Fibroblast of skin of back (primary cell): Measurements from ENCODE around the gene DOCK9.

ENCODE experiments used
- DNase-seq: peaks from one replicate; pipeline ENCODE4 v3.0.0-alpha.2; 2013

DOCK9 gene

DNA sequence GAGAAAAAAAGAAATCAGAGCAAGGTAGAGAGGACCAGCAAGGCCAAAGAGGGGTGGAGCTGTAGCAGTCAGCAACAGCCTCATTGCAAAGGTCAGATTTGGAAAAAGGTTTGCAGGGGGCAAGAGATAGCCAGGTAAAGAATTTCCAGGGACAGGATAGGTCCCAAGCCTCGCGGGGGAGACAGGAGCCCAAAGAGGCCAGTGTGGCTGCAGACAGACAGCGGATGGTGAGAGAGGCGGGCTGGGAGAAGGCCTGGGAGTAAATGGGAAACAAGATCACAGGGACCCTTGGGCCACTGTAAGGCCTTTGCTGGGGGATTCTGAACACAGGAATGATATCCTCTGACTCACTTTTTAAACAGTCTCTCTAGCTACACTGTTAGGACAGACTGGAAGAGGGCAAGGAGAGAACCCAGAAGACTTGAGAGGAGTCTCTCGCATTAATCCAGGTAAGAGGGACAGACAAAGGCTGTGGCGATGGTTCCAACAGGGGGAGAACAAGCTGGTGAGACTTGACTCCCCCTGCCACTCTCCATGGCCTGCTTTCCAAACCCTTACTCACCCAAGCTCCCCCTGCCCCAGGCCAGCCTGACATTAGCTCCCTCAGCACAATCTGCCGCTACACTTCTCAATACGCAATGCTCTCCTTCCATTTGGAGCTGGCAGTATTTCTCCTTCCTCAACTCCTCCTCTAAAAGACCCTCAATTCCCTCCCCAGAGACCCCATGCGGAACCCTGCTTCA lies 31.8 kb downstream of the DOCK9 start:
- no peak for DNase-seq

DNA sequence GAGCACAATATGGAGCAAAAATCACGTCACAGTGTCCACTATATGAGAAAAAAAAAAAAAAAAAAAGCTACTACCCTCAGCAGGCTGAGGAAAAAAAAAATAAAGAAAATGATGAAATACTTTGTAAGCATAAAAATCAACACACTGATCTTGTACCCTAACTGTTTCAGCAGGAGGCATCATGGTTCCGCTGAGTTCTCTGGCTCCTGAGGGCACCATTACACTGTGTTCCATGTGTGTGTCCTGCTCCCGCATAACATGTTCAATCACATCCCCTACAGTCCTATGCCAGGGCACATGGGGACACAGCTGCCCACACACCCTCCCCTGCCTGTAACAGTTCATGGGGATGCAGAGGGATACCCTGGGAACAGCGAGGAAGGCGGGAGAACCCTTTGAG lies 33.5 kb downstream of the DOCK9 start:
- DNase-seq, result no peak

DNA sequence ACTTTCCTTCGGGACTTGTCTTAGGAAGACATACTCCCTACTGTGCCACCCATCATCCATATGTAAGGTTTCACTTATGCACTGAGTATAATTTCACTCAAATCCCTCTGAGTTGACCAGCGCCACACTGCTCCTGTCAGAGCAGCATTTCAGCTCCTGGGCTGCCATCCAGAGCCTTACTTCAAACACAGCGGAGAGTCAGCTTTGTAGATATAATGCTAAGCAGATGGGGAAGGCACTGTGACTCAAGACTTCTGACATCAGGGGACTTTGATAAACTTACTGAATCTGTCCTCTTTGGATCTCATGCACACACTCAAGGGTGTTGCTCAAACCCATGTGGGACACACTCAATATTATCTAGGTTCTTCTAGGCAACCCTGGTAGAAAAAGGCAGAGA lies 34.9 kb downstream of the DOCK9 start:
- DNase-seq, result no peak

DNA sequence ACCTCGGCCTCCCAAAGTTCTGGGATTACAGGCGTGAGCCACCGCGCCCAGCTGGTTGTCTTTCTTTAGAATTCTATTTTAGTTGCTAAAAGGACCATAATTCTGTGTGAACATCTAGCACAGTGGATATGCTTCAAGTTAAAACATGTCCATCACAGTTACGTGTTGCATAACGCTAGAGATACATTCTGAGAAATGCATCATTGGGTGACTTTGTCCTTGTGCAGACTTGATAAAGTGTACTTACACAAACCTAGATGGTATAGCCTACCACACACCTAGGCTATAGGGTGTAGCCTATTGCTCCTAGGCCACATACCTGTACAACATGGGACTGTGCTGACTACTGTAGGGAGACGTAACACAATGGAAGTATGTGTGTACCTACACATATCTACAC lies 35.4 kb downstream of the DOCK9 start:
- DNase-seq, result no peak

DNA sequence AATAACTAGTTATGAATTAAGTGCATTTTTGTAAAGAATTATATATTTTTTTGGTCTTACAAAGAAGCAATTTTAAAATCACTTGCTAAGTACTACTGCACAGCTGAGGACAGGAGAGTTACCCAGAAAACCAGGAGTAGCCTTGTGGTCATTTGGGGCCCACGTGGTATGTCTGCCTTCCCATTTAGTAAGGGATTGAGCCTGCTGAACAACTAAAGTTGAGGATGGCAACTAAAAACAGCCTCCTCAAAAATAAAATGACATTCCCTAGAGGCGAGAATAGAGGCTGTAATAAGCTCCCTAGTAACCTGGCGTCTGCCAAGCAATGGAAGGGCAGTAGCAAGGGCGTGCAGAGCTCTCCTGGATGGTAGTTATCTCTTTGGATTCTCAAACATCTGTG lies 36.3 kb downstream of the DOCK9 start:
- DNase-seq, result no peak

DNA sequence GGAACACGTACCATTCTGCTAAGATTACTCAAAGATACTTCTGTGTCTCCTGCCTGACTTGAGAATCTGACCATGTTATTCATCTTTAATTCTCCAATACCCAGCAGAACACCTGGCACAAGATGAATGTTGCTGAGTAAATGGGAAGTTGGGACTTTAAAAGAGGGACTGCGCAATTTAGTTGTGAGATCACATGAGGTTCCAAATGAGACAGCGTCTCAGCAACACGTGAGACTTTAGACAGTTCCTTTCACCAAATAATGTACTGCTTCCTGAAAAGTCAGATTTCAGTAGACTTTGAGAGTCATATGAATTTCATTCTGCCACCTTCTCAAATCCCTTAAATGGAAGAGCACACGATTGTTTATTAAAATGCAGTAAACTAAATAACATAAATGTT lies 36.7 kb downstream of the DOCK9 start:
- no peak for DNase-seq

DNA sequence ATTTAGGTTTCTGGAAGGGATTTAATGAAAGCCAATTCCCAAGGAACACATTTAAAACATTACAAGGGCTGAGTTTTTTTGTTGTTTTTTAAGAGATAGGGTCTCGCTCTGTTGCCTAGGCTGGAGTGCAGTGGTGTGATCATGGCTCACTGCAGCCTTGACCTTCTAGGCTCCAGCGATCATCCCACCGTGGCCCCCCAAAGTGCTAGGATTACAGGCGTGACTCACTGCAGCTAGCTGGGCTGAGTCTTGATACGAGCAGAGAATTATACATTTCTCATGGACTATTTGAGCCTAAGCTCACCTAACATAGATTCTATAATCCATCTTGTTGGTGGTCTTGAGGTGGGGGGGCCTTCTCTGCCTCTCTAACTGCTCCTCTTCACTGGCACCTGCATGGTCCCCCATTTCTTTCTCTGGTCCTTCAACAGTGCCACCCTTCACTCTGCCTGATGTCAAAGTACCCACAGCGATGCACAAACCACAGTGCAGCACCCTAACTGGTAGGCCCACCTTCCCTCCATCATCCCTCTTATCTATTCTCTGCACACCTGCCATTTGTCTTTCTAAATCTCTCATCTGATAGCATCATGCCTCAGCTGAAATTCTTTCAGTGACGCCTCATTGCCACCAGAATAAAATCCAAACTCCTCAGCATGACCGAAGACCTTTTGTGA lies 37.4 kb downstream of the DOCK9 start:
- no peak for DNase-seq

DNA sequence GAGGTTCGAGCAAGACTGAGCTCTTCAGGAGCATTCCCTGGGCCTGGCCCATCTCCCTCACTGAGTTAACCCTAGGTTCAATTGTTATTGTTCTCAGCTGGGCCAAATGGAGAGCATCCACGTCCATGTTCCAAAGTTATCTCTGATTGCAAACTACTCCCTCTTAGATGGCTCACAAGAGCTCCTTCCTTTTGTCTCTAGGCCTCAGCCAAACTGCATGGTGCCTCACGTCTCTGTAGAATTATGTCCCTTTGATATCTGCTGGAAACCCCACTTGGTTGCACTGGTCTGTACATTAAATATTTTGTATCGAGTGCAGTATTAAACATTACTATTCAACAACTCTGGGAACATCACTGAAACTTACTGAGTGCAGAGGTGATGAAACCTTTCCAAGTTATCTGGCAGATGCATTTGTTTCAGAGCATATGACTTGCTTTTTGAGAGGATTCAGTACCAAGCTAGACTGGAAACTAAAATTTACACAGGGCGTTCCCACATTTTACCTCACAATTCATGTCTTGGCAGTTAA lies 38.1 kb downstream of the DOCK9 start:
- DNase-seq, result no peak

DNA sequence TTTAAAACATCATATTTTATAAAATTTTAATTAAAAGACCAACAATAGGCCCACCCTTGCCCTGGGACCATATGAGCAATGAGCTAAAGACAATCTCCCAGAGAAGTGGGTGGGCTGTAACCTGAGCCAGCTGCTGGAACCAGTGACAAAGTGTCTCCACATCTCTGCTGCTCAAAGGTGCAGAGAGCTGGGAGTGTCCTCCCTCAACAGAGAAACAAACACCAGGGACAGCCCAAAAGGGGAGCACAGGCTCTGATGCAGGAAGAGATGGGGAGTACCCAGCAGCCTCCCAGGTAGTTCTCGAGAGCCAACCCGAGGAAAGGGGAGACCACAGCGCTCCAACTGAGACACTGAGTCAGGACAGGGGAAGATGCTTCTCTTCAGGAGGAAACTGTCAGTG lies 39.1 kb downstream of the DOCK9 start:
- DNase-seq, result no peak

DNA sequence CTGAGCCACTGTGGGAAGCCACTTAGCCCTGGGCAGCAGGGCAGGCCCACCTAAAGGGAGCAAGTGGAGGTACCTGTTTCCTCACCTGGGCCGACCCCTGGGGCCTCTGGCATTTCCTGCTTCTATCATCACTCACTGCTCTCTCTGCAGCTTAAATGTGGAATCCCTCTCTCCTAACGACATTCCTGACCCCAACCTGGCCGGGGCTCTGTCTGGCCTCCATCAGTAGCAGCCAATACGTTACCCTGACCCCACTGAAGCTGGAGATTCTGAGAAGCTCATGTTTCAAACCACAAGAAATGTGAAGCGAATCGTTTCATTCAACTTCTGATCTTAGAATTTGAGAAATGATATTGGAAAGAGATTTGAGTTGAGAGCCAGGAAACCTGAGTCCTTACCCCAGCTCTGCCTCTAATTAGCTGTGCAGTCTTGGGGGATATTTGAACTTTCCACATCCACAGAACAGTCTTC lies 39.9 kb downstream of the DOCK9 start:
- no peak for DNase-seq

DNA sequence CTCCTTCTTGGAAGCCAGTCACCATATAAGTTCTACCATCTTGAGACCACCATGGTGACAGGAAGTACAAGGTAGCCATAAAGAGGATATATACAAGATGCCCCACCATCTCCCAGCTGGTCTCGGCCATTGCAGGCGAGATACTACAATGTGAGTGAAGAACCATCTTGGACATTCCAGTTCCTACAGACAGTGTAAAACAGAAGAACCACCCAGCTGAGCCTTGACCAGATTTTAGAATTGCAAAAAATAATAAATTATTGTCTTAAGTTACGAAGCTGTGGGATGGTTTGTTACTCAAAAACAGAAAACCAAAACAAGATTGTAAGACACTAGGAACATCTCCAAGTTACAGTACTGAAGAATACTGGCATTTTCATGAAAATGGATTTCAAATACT lies 43.6 kb downstream of the DOCK9 start:
- DNase-seq, result no peak

DNA sequence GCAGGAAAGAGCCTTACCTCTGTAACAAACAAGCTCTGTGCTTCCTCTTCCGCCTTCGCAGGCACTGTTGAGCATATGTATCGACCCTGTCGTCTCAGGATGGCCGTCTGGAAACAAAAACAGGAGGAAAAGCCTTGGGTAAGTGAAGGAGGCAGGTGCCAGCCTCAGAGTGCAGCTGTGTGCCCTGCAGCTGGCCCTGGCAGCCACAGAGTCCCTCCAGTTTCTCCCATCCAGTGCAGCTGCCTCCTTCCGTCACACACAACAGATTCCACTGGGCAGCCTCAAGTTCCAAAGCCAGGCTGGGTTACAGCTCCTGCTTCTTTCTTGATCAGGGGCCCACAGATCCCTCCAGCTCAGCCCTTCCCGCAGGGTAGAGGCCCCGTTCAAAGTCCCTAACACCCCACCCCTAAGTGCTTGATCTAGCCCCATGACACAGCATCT lies 47.7 kb downstream of the DOCK9 start:
- no peak for DNase-seq

DNA sequence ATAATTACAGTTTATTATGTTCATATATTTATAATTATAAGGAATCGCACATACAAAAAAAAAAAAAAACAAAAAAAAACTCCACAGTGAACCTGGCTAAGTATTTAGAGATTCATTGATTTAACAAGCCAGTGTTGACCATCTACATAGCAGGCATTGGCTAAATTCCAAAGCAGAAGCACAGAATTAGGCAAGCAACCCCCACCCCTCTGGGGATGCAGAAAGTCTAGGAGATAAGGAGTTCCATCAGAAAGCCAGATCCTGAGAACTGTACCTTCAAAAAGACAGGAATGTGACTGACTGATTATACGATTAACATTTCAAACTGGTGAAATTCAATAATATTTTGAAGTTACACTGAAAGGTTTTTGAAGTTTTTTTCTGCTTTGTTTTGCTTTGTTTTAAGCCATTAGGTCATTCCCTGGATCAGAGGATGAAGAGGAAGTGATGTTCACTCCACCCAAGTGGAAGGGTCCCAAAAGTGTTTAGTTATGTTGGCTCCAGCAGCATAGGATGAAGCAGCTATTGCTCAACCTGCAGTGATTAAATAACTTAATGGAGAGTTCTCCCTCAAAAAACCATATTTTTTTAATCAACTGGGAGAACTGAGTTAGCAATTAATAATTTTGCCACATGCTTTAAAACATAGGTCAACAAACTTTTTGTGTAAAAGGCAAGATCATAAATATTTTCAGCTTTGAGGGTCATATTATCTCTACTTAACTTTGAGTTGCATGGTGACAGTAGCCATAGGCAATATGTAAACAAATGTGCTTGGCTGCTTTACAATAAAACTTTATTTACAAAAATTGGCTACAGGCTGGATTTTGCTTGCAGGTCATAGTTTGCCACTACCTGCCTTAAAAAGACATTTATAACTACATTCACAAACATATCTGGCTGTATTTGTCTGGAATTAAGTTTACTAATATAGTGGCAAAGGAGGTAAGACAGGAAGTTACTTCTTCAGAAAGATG lies 49.6 kb downstream of the DOCK9 start:
- peak; percentile 39 for DNase-seq

DNA sequence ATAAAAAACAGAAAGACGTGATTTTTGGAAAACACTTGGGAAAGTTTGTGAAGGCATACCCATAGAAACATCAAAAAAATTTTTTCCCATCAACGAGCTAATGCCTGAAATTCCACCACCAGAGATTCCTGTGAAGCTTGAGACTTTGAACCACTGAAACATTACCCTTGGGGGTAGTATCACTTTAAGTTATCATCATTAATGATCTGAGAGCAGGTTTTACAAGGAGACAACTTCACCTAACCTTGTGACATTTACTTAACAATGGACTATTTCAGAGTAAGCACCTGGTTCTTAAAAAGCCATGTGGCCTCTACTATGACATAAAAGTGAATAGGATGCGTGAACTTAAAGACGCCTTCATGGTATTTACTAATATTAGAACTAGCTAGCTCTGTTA lies 51.9 kb downstream of the DOCK9 start:
- no peak for DNase-seq

DNA sequence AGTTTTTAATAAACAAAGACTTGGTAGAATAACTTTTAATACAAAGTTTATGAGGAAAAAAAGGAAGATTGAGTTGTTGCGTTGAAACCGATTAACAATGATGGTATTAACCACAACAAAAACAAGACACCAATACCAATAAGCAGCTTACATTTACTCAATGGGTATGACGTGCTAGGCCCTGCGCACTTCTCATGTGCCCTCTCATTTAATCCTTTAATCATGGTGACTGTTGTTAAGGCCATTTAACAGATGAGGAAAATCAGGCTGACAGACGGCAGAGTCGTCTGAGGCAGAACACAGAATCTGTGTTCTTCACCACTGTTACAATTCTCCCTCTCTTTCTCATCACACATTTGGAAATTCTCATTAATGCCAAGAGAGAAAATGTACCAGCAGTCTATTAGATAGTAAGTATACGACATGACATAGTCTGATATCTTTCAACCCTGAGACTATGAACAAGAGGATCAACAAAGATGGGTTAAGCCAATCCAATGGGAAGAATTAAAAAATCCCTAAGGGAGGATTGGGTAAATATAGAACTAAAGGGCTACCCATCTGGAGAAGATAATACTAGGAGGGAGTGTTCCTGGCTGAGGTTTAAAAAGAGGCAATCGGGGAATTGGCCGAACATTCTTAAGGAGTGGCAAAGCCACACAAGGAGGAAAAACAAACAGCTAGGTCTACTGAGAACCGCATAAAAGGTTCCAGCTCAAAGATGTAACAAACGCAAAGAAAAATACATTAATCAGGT lies 54.0 kb downstream of the DOCK9 start:
- DNase-seq, result no peak

DNA sequence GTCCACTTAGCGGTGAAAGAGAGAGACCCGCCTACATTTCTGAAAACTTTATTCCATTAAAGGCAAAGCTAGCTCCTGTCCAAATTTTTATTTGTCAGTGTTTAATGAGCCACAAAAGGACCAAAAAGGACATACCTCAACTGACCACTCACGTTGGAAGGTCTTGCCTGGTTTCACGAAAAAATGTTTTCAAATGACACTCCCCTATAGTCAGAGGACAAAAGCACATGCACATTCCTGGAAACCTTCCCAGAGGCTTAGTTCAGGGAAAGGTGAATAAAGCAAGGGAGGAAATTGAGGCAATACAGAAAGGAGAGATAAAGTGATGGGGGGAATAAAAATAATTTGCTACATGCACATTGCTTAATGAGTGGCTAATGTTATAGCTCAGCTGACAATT lies 55.6 kb downstream of the DOCK9 start:
- no peak for DNase-seq

DNA sequence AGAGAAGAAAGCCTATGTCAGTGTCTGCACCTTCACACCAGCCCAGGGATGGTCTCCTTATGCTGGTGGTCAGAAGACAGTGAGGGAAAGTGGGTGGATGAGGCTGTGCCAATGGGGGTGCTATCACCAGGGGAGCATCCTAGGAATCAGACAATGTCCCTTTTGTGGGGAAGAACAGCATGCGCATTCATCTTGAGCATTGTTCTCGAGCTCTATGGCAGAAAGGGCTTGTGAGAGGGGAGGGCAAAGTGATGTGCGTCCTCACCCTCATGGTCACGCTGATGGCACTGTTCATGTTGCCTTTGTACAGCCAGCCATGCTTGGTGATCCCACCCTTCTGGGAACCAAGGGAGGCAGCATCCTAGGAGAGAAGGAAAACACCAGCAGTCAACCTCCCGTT lies 56.1 kb downstream of the DOCK9 start:
- DNase-seq, result no peak

DNA sequence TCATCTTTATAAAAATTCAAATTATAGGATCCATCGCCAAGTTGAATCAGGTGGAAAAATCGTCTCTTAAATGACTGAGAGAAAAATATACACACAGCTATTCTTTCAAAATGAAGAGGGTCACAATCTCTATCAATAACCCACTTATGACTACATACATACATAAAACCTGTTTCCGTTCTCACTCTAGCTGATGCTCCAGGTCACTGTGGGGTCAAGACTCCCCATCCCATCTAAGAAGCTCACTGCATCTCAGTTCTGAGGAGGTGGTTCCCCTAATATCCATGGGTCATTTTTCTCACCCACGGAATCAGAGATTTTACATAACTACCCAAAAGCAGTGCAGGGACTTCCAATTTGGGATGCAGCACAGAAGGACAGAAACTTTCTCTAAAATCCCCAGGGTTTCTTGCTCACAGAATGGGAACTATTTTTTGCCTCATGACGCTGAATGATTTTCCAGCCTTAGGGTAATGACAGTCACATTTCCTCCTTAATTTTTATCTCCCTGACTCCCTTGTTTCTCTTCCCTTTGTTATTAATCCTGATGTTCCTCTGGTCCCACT lies 56.8 kb downstream of the DOCK9 start:
- no peak for DNase-seq

DNA sequence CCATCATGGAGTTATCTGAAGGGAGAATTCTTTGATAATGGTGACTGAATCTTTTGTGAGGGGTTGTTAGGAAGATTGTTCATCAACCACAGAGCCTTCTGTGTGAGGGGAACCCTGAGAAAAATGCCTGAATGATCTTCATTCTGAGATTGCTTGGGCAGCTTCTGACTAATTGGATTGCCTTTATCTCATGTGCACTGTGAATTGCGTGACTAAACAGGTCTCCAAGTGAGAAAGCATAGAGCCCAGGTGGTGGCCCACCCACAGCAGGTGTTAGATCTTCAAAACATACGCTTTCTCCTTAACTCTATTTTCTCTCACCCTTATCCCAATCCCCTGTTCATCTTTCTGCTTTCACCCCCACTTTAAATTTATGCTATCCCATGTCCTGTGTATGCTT lies 58.3 kb downstream of the DOCK9 start:
- no peak for DNase-seq

DNA sequence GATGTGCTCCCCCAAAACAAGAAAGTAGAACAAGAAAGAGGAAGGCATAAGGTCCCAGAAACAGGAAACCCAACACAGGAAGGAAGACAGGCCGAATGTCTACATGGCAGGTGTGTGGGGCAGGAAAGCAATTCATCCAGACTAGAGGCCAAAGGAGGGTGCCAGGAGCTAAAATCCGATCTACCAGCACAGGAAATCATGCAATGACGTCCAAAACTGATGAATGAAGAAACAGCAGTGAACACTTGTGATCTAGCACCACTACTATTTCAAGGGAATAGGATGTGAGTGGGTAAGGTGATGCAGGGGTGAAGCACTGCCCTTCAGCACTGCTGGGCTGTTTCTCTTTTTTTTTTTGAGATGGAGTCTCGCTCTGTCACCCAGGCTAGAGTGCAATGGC lies 59.1 kb downstream of the DOCK9 start:
- DNase-seq, result no peak

DNA sequence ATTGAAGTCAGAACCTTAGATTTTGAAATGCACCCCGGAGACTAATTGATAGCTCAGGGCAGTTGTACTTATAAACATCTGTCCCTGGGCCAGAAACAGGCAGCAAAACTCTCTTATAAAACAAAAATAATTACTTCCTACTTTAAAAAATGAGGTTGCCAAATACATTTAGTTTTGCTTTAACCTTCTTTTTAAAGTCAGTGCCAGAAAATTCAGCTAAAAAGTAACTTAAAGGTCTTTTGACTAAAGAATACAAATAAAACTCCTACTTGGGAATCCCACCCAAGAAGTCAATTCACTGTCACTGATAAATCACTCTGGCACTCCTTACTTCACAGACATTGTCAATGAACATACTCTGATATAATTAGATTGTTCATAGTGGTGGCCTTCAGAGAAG lies 60.7 kb downstream of the DOCK9 start:
- no peak for DNase-seq

DNA sequence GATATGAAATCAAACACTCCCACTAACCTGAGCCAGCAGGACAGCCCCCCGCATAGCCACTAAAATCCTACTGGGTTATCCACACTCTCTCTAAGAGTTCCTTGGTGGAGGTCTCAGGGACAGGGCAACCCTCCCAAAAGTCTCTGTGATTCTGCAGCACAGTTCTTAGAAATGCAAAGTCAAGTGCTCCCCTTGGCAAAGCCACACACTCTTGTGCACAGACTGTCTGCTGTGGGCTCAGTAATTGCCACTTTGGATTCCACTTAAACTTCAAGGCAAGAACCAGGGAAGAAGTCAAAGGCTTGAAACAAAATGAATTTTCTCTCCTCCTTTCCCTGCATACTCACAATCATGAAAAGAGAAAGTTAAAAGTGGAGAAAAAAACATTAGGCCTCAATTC lies 61.5 kb downstream of the DOCK9 start:
- DNase-seq, result no peak
